Activated CD8-positive, alpha-beta memory T cell treated with anti-CD3 and anti-CD28 coated beads for 36 hours (primary cell): ENCODE measurements around the gene NR4A1. TPM values are rescaled to one million over a fixed set of nuclear protein-coding genes. Genes with fewer than 3 reads are reported as not detected.

Experiments
- CTCF ChIA-PET: fragments of 350-600 bp; sonication (Branson Sonifier 250); formaldehyde crosslinking; loops from one replicate; lab custom pipeline; 2021; ENCODE audit warnings: antibody characterized with exemption; lab: Charles Lee
- POLR2A ChIA-PET: fragments of 350-600 bp; sonication (Branson Sonifier 250); formaldehyde crosslinking; loops from one replicate; lab custom pipeline; 2021; ENCODE audit warnings: antibody characterized with exemption; lab: Charles Lee
- total RNA-seq, 2 experiments: library from RNA; stranded (reverse); gene quantifications; one replicate each; pipeline ENCODE4 v1.2.3, GENCODE V29; 2021

NR4A1 gene
- 10 to 100 TPM; 44.1 to 46.1 TPM for total RNA-seq

DNA sequence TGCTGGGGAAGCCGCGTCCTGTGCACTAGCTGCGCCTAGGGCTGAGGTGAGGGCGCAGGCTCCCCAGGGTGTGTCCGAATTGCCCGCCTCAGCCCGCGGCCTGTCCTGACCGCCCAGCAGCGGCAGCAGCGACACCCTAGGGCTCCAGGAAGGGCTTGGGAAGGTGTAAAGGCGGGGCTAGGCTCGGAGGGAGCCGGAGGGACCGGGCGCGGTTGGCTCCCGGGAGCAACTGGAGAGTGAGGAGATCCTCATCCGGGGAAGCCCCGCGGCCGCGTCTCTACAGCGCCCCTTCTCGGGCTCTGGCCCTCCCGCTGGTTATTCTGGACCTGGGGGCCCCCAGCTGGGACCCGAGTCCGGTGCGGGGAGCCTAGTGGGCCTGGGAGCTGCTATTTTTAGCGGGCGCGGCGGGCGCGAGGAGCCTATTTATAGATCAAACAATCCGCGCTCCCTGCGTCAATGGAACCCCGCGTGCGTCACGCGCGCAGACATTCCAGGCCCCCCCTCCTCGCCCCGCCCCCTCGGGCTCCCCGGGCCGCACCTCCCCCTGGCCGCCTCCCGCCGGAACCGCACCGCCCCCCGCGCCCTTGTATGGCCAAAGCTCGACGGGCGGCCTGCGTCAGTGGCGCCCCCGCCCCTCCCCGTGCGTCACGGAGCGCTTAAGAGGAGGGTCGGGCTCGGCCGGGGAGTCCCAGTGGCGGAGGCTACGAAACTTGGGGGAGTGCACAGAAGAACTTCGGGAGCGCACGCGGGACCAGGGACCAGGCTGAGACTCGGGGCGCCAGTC, at the start of gene NR4A1:
Gene NR4A1, plus strand, starts transcription at position 685 of the 784 bp plus-strand sequence. CDS start 2,887 bp downstream, outside the sequence.
- CTCF ChIA-PET, result interaction anchor here (0.6 to 5.4 kb wide), 14 partner anchors 8 to 73 kb away, joined by 3 to 51 read pairs (median 4); partner anchors contain the start of gene ATG101
- POLR2A ChIA-PET, result interaction anchor here (0.7 to 2.1 kb wide), 8 partner anchors 9 to 228 kb away, joined by 3 to 12 read pairs (median 6); partner anchors contain the start of gene ATG101

DNA sequence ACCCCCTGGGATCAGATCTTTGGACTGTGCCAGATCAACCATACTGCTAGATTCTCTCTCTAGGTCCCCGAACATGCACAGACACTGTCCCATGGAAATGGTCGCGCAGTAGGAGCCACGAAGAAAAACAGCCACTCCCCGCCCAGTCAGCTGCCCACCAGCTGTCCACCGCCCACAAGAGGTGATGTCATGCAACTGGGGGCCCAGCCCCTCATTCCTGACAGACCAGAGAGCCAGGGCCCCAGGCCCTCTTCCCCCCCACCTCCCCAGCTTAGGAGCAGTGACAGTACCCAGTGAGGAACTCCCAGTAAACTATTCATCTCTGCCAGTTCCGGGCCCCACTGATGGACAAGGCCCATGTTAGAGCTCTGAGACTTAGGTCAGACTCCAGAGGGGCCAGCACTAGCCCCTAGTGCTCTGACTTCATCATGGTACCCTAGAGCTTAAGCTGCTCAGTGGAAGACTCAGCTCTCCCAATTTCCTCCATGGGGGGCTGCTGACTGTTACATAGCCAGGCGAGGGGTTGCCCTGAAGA, 48.2 kb upstream of the NR4A1 start:
- POLR2A ChIA-PET, result no interaction called here
- CTCF ChIA-PET, result interaction anchor here (0.6 to 13.5 kb wide), 6 partner anchors 10 to 114 kb away, joined by 3 to 157 read pairs (median 3); no protein-coding TSS in a partner anchor

DNA sequence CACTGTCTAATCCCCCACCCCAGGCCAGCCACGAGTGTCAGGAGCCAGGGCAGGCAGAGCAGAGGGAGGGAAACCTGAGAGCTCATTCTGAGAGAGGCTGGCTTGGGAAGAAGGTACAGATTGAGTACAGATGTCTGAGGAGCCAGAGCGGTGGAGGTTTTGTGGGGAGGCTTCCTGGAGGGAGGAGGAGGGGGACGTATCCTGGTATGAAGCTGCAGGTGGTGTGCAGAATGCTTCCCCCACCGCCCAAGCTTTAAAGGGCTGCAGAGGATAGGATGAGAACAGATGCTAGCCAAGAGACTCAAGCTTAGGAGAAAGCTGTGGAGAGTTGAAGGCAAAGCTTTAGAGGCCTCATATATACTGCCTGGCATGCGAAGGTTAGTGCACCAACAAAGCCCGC, 47.7 kb upstream of the NR4A1 start:
- CTCF ChIA-PET, result interaction anchor here (0.6 to 13.5 kb wide), 6 partner anchors 11 to 113 kb away, joined by 3 to 157 read pairs (median 3); no protein-coding TSS in a partner anchor
- POLR2A ChIA-PET, result interaction anchor here (1.0 kb wide), 1 partner anchor 14 kb away, joined by 4 read pairs; no protein-coding TSS in a partner anchor

DNA sequence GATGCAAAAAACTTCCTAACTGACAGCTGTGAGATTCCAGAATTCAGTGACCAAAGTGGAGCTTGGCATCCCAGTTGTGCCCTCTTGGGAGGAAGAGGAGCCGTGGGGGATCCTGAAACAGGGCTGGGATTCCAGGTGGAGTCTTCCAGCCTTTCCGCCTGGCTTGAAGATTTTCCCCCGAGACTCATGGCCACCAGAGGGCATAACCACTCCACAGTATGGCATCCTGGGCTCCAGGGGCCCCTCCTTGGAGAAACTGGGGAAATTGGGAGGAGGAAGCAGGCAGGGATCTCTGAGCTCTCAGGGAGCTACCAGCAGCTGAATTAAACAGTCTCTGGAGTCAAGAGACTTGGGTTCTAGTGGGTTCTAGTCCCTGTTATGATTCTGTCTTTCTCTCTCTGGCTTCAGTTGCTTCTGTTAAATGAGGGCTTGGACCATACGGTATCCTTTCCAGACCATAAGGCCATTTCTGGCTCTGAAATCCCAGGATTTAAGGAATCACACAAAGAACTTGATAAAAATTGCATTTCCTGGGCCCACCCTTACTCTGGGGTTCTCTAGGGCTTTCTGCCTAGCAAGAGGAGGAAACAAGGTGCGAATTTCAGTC, 47.1 kb upstream of the NR4A1 start:
- POLR2A ChIA-PET, result interaction anchor here (1.0 kb wide), 1 partner anchor 13 kb away, joined by 4 read pairs; no protein-coding TSS in a partner anchor
- CTCF ChIA-PET, result interaction anchor here (0.7 to 13.5 kb wide), 5 partner anchors 11 to 82 kb away, joined by 3 to 157 read pairs (median 3); no protein-coding TSS in a partner anchor

DNA sequence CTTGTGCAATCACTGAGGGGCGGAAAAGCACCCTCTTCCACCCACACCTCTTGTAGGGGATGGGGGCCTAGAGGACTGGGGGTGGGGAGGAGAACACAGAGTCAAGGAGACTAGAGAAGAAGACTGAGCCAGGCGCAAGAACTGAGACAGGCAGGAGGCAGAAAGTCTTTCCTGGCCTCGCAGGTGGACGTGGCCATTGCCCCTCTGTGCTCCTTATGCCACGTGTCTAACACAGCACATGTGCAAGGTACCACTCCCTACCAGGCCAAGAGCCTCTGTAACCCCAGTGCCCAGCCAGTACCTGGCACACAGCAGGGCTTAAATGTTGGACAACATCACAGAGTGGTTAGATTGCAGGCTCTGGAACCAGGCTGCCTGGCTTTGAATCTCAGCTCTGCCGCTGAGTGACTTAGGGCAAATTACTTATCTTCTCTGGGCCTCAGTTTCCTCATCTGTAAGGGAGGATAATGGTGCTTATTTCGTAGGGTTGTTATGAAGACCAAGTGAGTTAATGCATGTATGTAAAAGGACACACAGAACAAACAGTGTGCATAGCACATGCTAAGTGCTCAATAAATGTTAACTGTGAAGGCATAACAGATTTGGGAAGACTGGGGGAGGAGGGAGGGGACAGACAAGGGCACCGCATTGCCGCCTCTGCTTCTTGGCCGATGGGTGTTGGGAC, 45.9 kb upstream of the NR4A1 start:
- CTCF ChIA-PET, result interaction anchor here (2.7 to 13.5 kb wide), 2 partner anchors 13 to 18 kb away, joined by 16 to 157 read pairs; no protein-coding TSS in a partner anchor
- POLR2A ChIA-PET, result interaction anchor here (1.3 to 2.4 kb wide), 3 partner anchors 12 to 64 kb away, joined by 4 to 10 read pairs (median 8); partner anchors contain the start of gene ATG101

DNA sequence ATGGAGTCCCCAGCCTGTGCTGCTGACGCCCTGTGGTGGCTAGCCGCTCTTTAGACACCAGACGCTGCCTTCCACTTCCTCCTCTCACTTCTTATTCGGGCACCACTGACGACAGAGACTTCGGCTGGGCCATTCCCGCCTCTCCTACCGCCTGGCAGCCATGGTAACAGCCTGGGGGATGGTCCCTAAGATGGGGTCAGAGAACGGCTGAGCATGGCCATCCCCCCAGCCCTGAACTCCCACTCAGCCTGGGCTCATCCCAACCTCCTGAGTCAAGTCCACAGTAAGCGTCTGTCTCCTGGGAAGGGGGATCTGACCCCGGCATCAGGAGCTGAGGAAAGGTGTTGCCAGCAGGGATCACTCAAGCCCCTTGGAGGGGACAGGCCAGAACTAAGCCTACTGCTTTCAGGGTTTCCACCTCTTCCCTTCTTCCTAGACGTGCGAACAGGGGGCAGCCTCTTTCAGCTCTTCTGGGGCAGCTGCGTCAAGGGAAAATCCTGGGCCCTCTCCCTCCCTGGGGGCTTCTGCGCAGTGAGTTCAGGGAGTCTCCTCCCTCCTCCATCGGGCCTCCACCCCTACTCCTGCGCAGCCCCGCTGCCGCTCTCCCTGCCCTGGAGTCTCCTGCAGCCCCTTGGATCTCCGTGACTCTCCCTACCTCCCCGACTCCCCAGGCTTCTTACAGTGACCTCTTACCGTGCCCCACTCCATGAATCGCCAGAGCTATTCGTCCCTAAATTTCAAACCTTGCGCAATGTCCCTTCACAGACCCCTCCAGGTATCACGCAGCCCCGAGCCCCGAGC, 45.1 kb upstream of the NR4A1 start:
- ChIA-PET CTCF (interaction anchor here (1.6 to 13.5 kb wide), 2 partner anchors 13 to 17 kb away, joined by 11 to 157 read pairs; no protein-coding TSS in a partner anchor), POLR2A (interaction anchor here (1.3 to 2.4 kb wide), 8 partner anchors 11 to 64 kb away, joined by 4 to 10 read pairs (median 5); partner anchors contain the start of gene ATG101)

DNA sequence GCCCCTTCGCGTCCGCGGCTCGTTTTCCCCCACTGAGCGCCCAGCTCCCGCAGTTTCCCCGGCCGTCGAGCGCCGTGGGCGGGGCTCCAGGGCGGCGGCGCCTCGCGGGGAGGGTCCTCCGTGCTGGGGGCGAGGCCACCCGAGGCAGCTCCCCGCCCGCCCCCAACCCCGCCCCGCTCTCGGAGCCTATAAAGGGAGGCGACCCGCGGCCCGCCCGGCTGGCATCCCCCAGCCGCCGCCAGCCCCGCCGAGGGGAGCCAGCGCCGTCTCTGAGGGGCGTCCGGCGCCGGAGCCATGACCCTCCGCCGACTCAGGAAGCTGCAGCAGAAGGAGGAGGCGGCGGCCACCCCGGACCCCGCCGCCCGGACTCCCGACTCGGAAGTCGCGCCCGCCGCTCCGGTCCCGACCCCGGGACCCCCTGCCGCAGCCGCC, 44.5 kb upstream of the NR4A1 start, which contains the start of gene TAMALIN:
Gene TAMALIN, plus strand, starts transcription at position 221 of the 432 bp plus-strand sequence. Its CDS starts 74 bp downstream, at position 295.
- CTCF ChIA-PET, result interaction anchor here (1.0 to 13.5 kb wide), 3 partner anchors 14 to 110 kb away, joined by 3 to 157 read pairs (median 11); no protein-coding TSS in a partner anchor
- POLR2A ChIA-PET, result interaction anchor here (0.5 to 2.4 kb wide), 11 partner anchors 11 to 1471 kb away, joined by 4 to 10 read pairs (median 4); partner anchors contain the start of gene ATG101

DNA sequence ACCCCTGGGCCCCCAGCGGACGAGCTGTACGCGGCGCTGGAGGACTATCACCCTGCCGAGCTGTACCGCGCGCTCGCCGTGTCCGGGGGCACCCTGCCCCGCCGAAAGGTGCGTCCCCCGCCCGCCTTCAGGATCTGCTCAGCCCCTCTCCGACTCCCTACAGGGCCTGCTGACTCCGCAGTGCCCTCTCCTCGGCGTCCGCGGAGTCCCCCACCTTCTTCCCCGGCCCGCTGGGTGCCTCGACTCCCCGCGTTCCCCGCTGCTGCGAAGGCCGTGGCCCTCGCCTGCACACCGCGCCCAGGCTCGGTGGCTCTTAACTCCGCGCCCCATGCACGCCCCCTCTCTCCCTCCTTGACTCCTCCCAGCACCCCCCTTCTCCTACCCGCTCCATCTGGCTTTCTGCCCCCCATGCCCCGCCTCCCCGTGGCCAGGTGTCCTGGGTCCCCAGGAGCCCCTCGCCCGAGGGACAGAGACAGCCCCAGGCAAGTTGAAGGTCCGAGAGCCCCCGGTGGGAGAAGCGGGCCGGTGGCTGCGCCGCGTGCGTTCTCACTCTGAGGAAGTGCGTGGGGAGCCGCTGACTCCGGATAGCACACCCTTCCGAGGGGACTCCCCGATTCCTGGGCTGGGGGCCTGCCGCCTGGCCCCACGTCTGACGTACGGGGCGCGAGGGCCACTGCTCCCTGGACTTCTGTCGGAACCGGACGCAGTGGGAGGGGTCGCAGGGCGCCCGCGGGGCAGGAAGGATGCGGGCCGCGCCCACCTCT, 43.9 kb upstream of the NR4A1 start:
- ChIA-PET POLR2A (interaction anchor here (0.5 to 2.4 kb wide), 11 partner anchors 10 to 1472 kb away, joined by 3 to 9 read pairs (median 4); partner anchors contain the start of gene ATG101), CTCF (interaction anchor here (1.0 to 13.5 kb wide), 3 partner anchors 14 to 109 kb away, joined by 3 to 157 read pairs (median 11); no protein-coding TSS in a partner anchor)

DNA sequence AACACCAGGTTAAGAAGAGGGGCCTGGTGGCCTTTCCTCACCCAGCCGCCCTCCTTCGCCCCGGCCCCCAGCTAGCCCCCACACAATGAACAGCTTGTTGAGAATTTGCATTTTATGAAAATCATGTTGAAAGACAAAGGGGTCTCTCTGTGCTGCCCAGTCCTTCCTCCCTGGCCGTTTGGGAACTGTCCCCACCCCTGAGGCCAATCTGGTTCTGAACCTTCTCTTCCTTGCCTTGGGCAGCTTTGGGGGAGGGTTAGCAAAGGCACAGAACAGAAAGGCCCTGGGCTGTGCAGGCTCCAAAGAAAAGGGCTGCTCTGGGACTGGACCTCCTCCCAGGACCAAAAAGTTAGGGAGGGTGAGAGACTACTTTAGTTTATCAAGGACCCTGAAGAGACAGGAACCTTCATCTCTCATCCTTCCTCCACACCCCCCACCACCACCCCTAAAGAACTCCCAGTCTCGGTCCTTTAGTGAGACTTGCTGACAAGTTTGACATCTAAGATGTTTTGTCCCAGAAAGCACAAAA, 43.2 kb upstream of the NR4A1 start:
- POLR2A ChIA-PET, result interaction anchor here (0.9 to 2.4 kb wide), 3 partner anchors 13 to 63 kb away, joined by 3 to 8 read pairs (median 4); partner anchors contain the start of gene ATG101
- CTCF ChIA-PET, result interaction anchor here (0.6 to 13.5 kb wide), 2 partner anchors 15 to 18 kb away, joined by 3 to 157 read pairs; no protein-coding TSS in a partner anchor

DNA sequence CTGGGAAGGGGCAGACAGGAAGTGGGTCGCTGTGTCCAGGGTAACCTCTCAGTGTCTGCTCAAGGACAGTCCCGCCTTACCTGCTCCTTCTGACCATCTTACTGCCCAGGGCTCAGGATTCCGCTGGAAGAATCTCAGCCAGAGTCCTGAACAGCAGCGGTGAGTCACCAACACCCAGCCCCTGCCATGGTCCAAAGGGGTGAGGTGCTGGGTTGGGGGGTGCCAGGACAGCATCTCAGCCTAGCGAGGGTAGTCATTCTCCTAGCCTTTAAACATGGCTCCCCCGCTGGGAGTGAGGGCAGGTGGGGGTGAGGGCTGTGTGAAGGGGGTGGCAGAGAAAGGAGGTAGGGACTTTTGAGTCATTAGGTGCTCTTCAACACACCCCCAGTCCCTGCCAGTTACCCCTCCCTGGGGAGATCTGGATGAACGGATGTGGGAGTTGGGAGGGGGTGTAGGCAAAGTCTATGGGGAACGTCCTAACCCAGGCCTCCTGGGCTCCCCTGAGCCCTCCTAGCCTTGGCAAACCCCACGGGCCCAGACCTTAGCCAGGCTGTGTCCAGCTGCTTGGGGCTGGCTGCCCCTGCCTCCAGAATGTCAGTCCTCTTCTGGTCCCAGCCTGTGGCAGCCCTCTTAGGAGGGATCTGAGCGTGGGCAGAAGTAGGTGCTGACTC, 42.0 kb upstream of the NR4A1 start:
- CTCF ChIA-PET, result interaction anchor here (13.5 kb wide), 1 partner anchor 14 kb away, joined by 157 read pairs; no protein-coding TSS in a partner anchor
- POLR2A ChIA-PET, result no interaction called here

DNA sequence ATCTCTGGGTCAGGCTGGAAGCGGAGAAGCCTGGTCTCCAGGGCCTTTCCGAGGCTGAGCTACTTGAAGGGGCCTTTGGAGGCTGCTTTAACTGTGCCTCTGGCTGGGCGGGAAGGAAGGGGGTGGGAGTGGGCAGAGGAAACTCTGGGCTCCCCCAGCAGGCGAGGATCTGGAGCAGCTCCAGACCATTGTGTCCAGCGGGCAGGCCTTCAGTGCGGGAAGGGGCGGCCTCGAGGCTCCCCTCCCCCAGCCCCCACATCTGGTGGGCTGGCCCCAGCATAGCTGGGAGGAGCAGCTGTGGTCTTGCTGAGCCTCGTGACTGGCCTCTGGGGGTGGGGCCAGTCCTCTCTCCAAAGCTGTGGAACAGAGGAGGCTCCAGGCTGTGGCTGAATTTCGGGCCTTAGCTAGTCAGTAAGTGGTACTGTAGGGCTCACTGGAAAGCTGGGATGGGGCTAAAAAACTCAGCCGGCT, 41.1 kb upstream of the NR4A1 start:
- POLR2A ChIA-PET, result no interaction called here

DNA sequence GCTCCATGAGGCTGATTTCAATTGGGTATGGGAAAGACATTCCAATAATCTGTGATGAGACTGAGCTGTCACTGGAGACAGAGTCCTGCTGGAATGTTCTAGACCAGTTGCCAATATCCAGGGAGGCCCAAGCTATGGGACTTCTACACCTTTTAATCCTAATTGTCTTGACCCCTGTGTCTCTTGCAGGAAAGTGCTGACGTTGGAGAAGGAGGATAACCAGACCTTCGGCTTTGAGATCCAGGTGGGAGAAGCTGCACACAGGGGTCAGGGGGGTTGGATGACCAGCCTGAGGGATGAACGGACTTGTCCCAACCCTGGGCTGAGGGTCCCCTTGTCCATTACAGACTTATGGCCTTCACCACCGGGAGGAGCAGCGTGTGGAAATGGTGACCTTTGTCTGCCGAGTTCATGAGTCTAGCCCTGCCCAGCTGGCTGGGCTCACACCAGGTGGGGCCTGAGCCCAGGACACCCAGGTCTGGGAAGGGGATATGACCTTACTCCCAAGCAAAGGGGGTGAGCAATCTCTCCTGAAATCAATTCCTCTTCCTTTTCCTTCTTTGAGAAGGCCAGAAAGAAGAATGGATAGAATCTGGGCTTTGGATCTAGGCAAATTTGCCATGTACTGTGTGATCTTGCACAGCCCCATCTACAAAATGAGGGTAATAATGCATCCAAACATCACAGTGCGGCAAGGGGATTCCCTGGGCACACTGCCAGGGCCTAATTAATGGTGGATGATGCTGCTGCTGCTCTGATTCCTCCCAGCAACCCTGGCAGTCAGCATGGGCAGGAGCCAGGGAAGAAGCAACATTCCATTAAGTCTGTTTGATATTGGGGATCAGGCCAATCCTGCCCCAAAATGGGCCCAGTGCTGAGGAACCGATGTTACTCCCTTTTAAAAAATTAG, 40.3 kb upstream of the NR4A1 start:
- ChIA-PET CTCF (interaction anchor here (13.5 kb wide), 1 partner anchor 13 kb away, joined by 157 read pairs; no protein-coding TSS in a partner anchor), POLR2A (no interaction called here)

More for the DNA sequence above, 41.1 kb upstream of the NR4A1 start:
- CTCF ChIA-PET, result interaction anchor here (13.5 kb wide), 1 partner anchor 13 kb away, joined by 157 read pairs; no protein-coding TSS in a partner anchor

DNA sequence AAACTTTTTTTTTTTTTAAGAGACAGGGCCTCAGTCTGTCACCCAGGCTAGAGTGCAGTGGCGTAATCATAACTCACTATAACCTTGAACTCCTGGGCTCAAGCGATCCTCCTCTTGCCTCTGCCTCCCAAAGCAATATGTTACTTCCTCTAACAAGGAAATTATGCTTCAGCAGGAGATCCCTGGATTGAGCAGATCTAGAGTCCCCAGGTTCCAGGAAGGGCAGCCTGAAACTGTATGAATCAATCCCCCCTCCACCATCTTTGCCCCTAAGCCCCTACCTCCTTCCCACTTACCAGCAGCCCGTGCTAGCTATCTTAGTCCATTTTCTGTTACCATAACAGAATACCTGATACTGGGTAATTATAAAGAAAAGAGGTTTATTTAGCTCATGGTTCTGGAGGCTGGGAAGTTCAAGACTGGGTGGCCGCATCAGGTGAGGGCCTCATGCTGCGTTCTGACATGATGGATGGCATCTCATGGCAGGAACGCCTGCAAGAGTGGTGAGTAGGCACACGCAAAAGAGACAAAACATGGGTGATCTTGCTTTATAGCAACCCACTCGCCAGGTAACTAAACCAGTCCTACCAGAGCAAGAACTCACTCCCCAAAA, 39.5 kb upstream of the NR4A1 start:
- POLR2A ChIA-PET, result no interaction called here
- CTCF ChIA-PET, result interaction anchor here (13.5 kb wide), 1 partner anchor 12 kb away, joined by 157 read pairs; no protein-coding TSS in a partner anchor
